Suppressor macrophage (primary cell): ENCODE data around the gene GSTM1.
"Not testable (repeated sequence)": the region's sequence is repeated elsewhere in the genome, so short reads cannot be mapped to it uniquely, and the experiment has no call there.

ENCODE experiments used
- DNase-seq, 4 experiments: peaks; one replicate each; pipeline ENCODE4 v3.0.0-alpha.2; 2020 to 2022

The GSTM1 gene

DNA sequence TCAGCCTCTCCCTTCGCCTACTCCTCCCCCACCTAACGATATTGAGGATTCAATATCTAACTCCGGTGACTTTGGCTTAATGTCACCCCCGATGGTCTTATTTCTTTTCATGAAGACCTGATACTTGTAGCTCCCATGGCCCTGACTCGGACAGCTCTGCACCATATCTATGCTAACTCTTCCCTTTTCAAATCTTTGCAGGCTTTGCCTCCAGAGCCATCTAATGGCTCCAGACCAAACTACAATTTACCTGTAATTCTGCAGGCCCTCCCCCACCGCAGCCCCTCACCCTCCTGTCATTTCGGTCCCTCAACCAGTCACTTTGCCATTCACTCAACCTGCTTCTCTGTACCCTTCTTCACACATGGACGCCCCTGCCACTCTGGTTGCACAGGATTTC, 16.6 kb downstream of the GSTM1 start:
- DNase-seq = no peak

GRCh38 chr1:109705411-109705810, 17.8 kb downstream of the GSTM1 start:
- no peak for DNase-seq

GRCh38 chr1:109708949-109709348, 21.3 kb downstream of the GSTM1 start:
- not testable (repeated sequence) for DNase-seq

DNA sequence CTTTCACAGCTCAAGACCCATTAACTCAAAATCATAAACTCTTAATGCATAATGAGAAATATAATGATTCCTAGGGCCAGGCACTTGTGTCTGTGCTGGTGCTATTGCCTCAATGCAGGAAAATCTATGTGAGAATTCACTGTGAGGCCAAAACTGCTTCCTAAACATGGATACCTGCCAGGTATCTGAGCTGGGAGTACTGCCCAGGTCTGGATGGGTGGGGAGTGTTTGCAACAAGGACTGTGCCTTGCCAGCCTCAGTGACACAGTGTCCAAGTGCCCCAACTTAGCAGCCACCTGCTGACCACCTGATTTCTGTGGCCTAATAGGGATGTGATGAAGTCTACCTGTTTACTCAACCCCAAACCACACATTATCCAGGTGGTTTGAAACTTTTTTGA, 22.2 kb downstream of the GSTM1 start:
- not testable (repeated sequence) for DNase-seq

GRCh38 chr1:109711593-109712320, 24.1 kb downstream of the GSTM1 start, which contains the start of gene GSTM5:
GSTM5 (plus strand) TSS chr1:109712251; CDS start chr1:109712313, 62 bp downstream.
- peak in 2 of 4 experiments; percentile 31 to 34 for DNase-seq

DNA sequence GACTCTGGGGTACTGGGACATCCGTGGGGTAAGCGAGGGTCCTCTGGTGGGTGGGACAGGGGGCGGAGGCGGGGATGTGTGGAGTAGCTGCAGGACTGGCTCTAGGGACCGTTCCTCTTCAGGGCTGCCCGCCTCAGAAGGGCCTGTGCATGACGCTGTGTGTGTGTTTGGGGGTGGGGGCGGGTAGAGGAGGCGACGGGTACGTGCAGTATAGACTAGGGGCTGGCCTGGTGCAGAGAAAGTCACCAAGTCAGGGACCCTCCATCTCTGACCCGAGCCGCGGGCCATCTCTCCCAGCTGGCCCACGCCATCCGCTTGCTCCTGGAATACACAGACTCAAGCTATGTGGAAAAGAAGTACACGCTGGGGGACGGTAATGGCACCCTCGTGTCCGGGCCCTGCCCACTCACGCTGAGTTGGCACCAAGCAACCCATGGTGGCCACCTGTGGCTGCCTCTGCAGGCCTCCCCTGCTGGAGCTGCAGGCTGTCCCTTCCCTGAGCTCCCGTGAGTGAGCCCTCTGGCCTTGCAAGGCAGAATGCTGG, 24.8 kb downstream of the GSTM1 start:
- DNase-seq = no peak

- no peak for DNase-seq
Measured at GRCh38 chr1:109713636-109714035, 26.0 kb downstream of the GSTM1 start.

- DNase-seq = no peak
Measured at GRCh38 chr1:109714661-109715372, 27.2 kb downstream of the GSTM1 start.

- no peak for DNase-seq
Measured at GRCh38 chr1:109716121-109716520, 28.5 kb downstream of the GSTM1 start.

GRCh38 chr1:109716570-109717090, 29.0 kb downstream of the GSTM1 start:
- no peak for DNase-seq

DNA sequence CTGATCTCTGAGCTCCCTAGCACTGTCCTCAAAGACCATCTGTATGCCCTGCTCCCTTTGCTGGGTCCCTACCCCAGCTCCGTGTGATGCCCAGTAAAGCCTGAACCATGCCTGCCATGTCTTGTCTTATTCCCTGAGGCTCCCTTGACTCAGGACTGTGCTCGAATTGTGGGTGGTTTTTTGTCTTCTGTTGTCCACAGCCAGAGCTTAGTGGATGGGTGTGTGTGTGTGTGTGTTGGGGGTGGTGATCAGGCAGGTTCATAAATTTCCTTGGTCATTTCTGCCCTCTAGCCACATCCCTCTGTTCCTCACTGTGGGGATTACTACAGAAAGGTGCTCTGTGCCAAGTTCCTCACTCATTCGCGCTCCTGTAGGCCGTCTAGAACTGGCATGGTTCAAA, 30.1 kb downstream of the GSTM1 start:
- no peak for DNase-seq

DNA sequence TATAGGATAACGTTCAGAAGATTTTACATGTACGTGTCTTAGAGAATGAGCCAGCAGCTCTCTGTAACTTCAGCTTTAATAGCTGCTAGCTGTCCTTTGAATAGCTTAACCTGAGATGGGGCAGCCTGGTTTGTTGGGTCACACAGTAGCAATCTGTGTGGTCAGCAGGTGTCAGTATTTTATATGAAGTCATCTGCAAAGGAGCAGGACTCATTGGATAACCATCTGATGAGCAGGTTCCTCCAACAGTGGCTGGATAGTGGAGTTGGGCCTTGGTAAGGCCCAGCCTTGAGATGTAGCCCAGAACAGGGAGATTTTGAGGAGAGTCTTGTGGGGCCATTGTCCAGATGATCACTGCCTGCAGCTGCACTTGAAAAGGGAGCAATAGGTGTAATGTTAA, 30.9 kb downstream of the GSTM1 start:
- DNase-seq = no peak

- DNase-seq = no peak
Measured at GRCh38 chr1:109719337-109719837, 31.8 kb downstream of the GSTM1 start.

DNA sequence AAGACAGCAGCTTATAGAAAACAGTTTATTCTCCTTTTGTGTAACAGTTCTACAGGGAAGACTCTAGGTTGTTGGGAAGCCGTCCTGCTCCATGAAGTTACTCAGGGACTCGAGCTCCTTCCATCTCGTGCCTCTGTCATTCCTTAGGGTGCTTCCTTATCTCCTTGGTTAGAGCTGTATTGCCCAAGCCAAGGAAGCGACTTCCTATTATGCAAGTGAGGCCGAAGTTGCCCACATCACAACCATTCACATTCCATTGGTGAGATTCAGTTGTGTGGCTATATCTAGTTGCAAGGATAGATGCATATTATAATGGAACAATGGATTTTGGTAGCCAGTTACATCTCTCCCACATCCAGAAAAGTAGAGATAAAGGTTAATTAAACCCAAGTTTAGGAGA, 33.4 kb downstream of the GSTM1 start:
- DNase-seq = peak in 3 of 4 experiments; percentile 20 to 51 (median 50)

DNA sequence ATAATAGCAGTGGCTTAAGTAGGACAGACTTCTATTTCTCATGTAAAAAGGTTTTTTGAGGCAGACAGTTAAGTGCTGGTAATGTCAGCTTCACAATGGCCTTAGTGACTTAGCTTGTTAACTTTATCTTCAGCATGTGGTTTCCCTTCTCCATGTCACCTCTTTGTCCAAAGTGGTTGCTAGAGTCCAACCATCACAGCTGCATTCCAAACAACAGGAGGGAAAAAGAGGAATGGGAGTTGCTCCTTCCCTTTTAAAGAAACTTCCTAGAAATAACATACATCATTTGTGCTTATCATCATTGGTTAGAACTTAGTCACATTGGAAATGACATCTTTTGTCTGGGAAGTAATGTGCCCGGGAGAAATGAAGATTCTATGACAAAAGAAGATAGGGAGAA, 34.4 kb downstream of the GSTM1 start:
- no peak for DNase-seq

GRCh38 chr1:109722908-109723691, 35.5 kb downstream of the GSTM1 start:
- DNase-seq = no peak

GRCh38 chr1:109724933-109725332, 37.3 kb downstream of the GSTM1 start:
- DNase-seq = no peak

- DNase-seq = no peak
Measured at GRCh38 chr1:109725510-109725909, 37.9 kb downstream of the GSTM1 start.

DNA sequence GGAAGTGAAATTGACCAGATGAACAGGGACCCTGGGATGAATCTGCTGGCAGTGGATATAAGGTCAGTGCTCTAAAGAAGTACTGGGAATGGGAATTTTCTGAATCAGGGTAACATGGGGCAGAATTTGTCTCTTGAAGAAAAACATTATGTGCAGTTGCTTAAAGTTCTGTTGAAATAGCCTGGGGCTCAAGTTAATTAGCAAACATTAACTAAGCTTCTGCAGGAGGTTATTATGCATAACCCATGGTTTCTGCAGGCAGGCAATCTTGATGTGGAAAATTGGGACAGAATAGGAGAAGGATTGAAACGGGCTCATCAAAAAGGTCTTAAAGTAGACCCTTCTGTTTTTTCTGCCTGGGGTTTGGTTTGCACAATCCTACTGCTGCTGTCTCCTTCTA, 38.4 kb downstream of the GSTM1 start:
- no peak for DNase-seq

DNA sequence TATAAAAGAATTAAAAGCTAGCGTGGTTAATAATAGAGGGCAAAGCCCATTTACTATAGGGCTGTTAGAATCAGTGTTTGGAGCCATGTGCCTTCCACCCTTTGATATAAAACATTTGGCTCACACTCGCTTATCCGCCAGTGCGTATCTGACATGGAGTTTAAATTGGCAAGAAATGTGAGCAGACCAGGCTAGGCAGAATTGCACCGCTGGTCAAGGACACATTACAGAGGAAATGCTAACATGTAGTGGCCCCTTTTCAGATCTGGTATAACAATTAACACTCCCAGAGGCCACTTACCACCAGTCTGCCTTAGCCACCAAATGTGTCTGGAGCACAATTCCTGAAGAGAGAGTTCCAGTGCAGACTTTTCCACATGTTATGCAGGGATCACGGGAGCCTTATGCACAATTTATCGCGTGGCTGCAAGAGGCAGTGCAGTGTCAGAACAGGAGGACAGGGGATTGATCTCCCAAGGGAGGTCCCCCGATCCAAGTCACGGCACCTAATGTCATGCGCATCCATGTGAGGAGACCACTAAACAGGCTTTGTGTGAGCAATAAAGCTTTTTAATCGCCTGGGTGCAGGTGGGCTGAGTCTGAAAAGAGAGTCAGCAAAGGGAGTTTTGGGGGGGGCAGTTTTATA, 39.2 kb downstream of the GSTM1 start:
- no peak for DNase-seq

DNA sequence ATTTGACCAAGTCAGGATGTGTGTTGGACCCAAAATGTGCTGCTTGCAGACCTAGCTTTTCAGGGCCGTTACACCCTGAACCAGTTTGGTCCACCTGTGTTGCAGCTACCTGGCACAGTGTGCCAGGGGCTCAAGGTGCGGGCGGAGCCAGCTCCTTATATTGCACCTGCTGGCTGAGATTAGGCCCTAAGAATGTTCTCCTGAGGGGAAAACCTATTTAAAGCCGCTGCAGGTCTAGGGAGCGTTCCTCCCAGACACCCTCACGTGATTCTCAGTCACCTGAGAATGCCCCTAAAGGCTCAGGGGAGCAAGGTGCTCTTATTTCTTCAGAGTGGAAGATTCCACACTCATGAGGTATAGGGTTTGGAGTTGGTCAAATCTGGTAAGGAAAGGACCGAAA, 41.3 kb downstream of the GSTM1 start:
- DNase-seq = no peak

GRCh38 chr1:109730666-109731065, 43.0 kb downstream of the GSTM1 start:
- no peak for DNase-seq
